Fibroblast of lung (primary cell): ENCODE results near the gene RBM33.

Experiments
- CTCF ChIP-seq, 2 donors: IDR thresholded peaks in 1 of 2; conservative IDR thresholded peaks in 1 of 2; 1 replicate in 1 of 2; 2 replicates in 1 of 2; pipeline ENCODE4 v1.5.1; 2011 to 2012; ENCODE audit warnings: low read length in 2 of 2, control low read depth in 1 of 2, inconsistent platforms in 1 of 2, low read depth in 1 of 2, mild to moderate bottlenecking in 1 of 2
- EZH2 ChIP-seq: IDR thresholded peaks from 2 replicates; pipeline ENCODE4 v1.5.1; 2012; ENCODE audit warnings: low read length, control low read depth, mild to moderate bottlenecking; ENCODE audit errors: missing control alignments

GRCh38 chr7:155680864-155681263 is 36.4 kb downstream of the RBM33 start:
- TF ChIP-seq CTCF (conservative IDR thresholded peaks at IDR 0.05 in 1 of 2, IDR thresholded peaks at IDR 0.05 in 1 of 2; ENCODE audit: low read depth in 1 of 2, low read length in 2 of 2): no peak
- TF ChIP-seq EZH2: no peak
